ENCODE data around the gene FMO1. TPM values are rescaled to one million over a fixed set of nuclear protein-coding genes. Genes with fewer than 3 reads are reported as not detected.

The FMO1 gene
- total RNA-seq, 1 experiment from 2014 or later, result not detected

- no peaks in the 10 kb centered on the region for H3K36me3 ChIP-seq (ENCODE audit: insufficient read depth, low read length)
- no peaks in the 10 kb centered on the region for H3K27me3 ChIP-seq (ENCODE audit: low read length)
- H3K27ac ChIP-seq (ENCODE audit: low read length), result no peak within 1 kb of the TSS
- peak within 1 kb of the TSS; percentile 94 for H3K4me2 ChIP-seq (ENCODE audit: low read depth, low read length, poor library complexity, severe bottlenecking)
- peak within 1 kb of the TSS; percentile 70 for H3K4me3 ChIP-seq (ENCODE audit: low read length)
- no peaks in the 10 kb centered on the region for H3K79me2 ChIP-seq (ENCODE audit: low read length)
- peak within 1 kb of the TSS; percentile 96 for H2AFZ ChIP-seq (ENCODE audit: low read length)
- H3K9me3 ChIP-seq (ENCODE audit: low read length), result no peaks in the 10 kb centered on the region
- no peaks in the 10 kb centered on the region for H3K9me2 ChIP-seq (replicated peaks; ENCODE audit: insufficient read depth, low read length)
- DNase-seq, result peak; percentile 98
- H3K9ac ChIP-seq (ENCODE audit: low read length), result peak within 1 kb of the TSS; percentile 75
- no peaks in the 10 kb centered on the region for H4K20me1 ChIP-seq (ENCODE audit: insufficient read depth, low read depth, low read length)
- peaks cover 14% of the 10 kb centered on the region for H3K4me1 ChIP-seq (ENCODE audit: low read length)
Observed at GRCh38 chr1:171313835-171314320, 65.6 kb downstream of the FMO1 start, which contains the start of gene FMO4. Gene FMO4, plus strand, starts transcription at chr1:171314183. Its CDS starts 5,643 bp downstream, at chr1:171319826.

DNA sequence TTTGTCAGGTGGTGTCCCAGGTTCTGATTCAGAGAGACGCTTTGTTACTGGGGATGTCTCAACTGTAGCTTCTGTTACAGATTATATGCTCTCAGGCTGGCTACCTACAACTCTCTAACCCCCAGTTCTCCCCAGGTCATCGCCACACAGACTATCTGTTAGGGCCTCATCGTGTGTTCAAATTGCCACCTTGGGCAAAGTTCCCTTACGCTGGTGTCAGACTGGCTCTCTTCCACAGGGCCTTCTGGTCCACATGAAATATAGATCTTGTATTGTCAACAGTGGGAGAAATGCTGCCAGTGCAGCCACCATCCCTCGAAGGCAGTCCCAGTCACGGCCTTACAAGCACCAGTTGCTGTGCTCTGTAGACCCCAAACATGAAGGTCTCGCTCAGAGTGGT is 81.0 kb downstream of the FMO1 start:
- no peaks in the 10 kb centered on the region for H3K36me3 ChIP-seq (ENCODE audit: insufficient read depth, low read length)
- no peak overlapping the region for H2AFZ ChIP-seq (ENCODE audit: low read length)
- no peak overlapping the region for H3K4me2 ChIP-seq (ENCODE audit: low read depth, low read length, poor library complexity, severe bottlenecking)
- no peaks in the 10 kb centered on the region for H4K20me1 ChIP-seq (ENCODE audit: insufficient read depth, low read depth, low read length)
- H3K9me3 ChIP-seq (ENCODE audit: low read length), result no peaks in the 10 kb centered on the region
- DNase-seq, result no peak
- no peak overlapping the region for H3K9ac ChIP-seq (ENCODE audit: low read length)
- no peaks in the 10 kb centered on the region for H3K79me2 ChIP-seq (ENCODE audit: low read length)
- H3K4me1 ChIP-seq (ENCODE audit: low read length), result peaks cover 5% of the 10 kb centered on the region
- no peaks in the 10 kb centered on the region for H3K27me3 ChIP-seq (ENCODE audit: low read length)
- H3K9me2 ChIP-seq (replicated peaks; ENCODE audit: insufficient read depth, low read length), result no peaks in the 10 kb centered on the region
- no peak overlapping the region for H3K27ac ChIP-seq (ENCODE audit: low read length)
- no peak overlapping the region for H3K4me3 ChIP-seq (ENCODE audit: low read length)

- Histone ChIP-seq H3K27me3 (ENCODE audit: low read length) (no peaks in the 10 kb centered on the region), H3K4me1 (ENCODE audit: low read length) (no peaks in the 10 kb centered on the region), H2AFZ (ENCODE audit: low read length) (no peak overlapping the region), H3K27ac (ENCODE audit: low read length) (no peak overlapping the region), H3K9ac (ENCODE audit: low read length) (no peak overlapping the region), H3K4me2 (ENCODE audit: low read depth, low read length, poor library complexity, severe bottlenecking) (no peak overlapping the region), H4K20me1 (ENCODE audit: insufficient read depth, low read depth, low read length) (no peaks in the 10 kb centered on the region), H3K4me3 (ENCODE audit: low read length) (no peak overlapping the region), H3K9me3 (ENCODE audit: low read length) (no peaks in the 10 kb centered on the region), H3K9me2 (replicated peaks; ENCODE audit: insufficient read depth, low read length) (no peaks in the 10 kb centered on the region), H3K36me3 (ENCODE audit: insufficient read depth, low read length) (no peaks in the 10 kb centered on the region), H3K79me2 (ENCODE audit: low read length) (no peaks in the 10 kb centered on the region)
- no peak for DNase-seq
Observed at GRCh38 chr1:171334024-171334640, 85.8 kb downstream of the FMO1 start.

Small RNAs within 50 kb of the gene (small RNA-seq; reads per million reads assigned to genes)
- not detected for gene RF00019

Other genes with a start within 250 kb of the FMO1 start
- gene FMO3, start 157.6 kb upstream of the FMO1 start, total RNA-seq (2014; rRNA removed; shearing (Covaris generic); ENCODE audit: low replicate concordance), result not detected in 2 replicates
- not detected in 2 replicates for gene FMO2, start 63.2 kb upstream of the FMO1 start, total RNA-seq (2014; rRNA removed; shearing (Covaris generic); ENCODE audit: low replicate concordance)
- 4.5 and 4.6 TPM in 2 replicates for gene FMO4, start 65.7 kb downstream of the FMO1 start, total RNA-seq (2014; rRNA removed; shearing (Covaris generic); ENCODE audit: low replicate concordance)
- 69.0 and 111 TPM in 2 replicates for gene PRRC2C, start 237.0 kb downstream of the FMO1 start, total RNA-seq (2014; rRNA removed; shearing (Covaris generic); ENCODE audit: low replicate concordance)

All from Karpas-422 (cell line).